ENCODE data around the gene GABARAP. TPM values are rescaled to one million over a fixed set of nuclear protein-coding genes. Genes with fewer than 3 reads are reported as not detected.

The GABARAP gene
- total and polyA plus RNA-seq, 2 of the 13 experiments (the other 11 are each of a cell fraction or from before 2014, with no cell fraction given) = 161 to 310 TPM

DNA sequence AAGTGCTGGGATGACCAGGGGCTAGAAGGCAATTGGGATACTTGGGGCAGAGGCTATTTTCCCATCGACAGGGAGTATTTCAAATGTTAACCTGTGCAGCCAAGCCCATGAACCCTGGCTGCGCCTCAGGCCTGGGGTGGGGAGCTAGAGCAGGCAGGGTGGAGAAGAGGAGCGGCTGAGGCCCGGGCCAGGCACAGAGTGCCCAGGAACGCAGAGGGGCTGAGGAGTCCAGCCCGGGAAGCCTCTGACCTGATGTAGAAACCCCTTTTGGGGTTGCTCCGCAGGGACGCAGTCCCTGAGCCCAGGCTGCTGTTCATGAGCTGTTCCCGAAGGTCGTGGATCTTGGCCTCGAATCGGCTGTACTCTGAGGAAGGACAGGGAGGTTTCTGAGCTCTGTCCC lies 46.3 kb downstream of the GABARAP start (continued):
- TF ChIP-seq, protein P1, sequence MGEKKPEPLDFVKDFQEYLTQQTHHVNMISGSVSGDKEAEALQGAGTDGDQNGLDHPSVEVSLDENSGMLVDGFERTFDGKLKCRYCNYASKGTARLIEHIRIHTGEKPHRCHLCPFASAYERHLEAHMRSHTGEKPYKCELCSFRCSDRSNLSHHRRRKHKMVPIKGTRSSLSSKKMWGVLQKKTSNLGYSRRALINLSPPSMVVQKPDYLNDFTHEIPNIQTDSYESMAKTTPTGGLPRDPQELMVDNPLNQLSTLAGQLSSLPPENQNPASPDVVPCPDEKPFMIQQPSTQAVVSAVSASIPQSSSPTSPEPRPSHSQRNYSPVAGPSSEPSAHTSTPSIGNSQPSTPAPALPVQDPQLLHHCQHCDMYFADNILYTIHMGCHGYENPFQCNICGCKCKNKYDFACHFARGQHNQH (CRISPR knock-in tag; IDR thresholded peaks at IDR 0.05) = no peak
- TF ChIP-seq MBNL3 (CRISPR knock-in tag; conservative IDR thresholded peaks at IDR 0.05) = no peak
- TF ChIP-seq ZNF607 (CRISPR knock-in tag; IDR thresholded peaks at IDR 0.05; ENCODE audit: borderline replicate concordance) = no peak
- TF ChIP-seq, protein P2, sequence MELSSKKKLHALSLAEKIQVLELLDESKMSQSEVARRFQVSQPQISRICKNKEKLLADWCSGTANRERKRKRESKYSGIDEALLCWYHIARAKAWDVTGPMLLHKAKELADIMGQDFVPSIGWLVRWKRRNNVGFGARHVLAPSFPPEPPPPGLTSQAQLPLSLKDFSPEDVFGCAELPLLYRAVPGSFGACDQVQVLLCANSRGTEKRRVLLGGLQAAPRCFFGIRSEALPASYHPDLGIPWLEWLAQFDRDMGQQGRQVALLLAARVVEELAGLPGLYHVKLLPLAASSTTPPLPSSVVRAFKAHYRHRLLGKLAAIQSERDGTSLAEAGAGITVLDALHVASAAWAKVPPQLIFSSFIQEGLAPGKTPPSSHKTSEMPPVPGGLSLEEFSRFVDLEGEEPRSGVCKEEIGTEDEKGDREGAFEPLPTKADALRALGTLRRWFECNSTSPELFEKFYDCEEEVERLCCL (CRISPR knock-in tag; IDR thresholded peaks at IDR 0.05; ENCODE audit: borderline replicate concordance) = no peak
- no peak for TF ChIP-seq ZNF816 (CRISPR knock-in tag; IDR thresholded peaks at IDR 0.05; ENCODE audit: borderline replicate concordance)
- TF ChIP-seq, protein P3, sequence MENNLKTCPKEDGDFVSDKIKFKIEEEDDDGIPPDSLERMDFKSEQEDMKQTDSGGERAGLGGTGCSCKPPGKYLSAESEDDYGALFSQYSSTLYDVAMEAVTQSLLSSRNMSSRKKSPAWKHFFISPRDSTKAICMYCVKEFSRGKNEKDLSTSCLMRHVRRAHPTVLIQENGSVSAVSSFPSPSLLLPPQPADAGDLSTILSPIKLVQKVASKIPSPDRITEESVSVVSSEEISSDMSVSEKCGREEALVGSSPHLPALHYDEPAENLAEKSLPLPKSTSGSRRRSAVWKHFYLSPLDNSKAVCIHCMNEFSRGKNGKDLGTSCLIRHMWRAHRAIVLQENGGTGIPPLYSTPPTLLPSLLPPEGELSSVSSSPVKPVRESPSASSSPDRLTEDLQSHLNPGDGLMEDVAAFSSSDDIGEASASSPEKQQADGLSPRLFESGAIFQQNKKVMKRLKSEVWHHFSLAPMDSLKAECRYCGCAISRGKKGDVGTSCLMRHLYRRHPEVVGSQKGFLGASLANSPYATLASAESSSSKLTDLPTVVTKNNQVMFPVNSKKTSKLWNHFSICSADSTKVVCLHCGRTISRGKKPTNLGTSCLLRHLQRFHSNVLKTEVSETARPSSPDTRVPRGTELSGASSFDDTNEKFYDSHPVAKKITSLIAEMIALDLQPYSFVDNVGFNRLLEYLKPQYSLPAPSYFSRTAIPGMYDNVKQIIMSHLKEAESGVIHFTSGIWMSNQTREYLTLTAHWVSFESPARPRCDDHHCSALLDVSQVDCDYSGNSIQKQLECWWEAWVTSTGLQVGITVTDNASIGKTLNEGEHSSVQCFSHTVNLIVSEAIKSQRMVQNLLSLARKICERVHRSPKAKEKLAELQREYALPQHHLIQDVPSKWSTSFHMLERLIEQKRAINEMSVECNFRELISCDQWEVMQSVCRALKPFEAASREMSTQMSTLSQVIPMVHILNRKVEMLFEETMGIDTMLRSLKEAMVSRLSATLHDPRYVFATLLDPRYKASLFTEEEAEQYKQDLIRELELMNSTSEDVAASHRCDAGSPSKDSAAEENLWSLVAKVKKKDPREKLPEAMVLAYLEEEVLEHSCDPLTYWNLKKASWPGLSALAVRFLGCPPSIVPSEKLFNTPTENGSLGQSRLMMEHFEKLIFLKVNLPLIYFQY (CRISPR knock-in tag; IDR thresholded peaks at IDR 0.05; ENCODE audit: borderline replicate concordance) = no peak
- no peak for TF ChIP-seq ZNF775 (CRISPR knock-in tag; IDR thresholded peaks at IDR 0.05; ENCODE audit: borderline replicate concordance)
- TF ChIP-seq PAX8 (CRISPR knock-in tag; IDR thresholded peaks at IDR 0.05; ENCODE audit: borderline replicate concordance) = no peak
